Tibial nerve (tissue), 4 donors: Measurements from ENCODE around the gene WDR76. TPM values are rescaled to one million over a fixed set of nuclear protein-coding genes. Genes with fewer than 3 reads are reported as not detected.

Experiments used
- DNase-seq, 2 donors: peaks; one replicate each; pipeline ENCODE4 v3.0.0-alpha.2; 2019; ENCODE audit warnings: low spot score in 2 of 2
- H3K27ac ChIP-seq, 4 donors: fragments of 200-600 bp; sonication (generic) in 3 of 4; one replicate each; pipeline ENCODE4 v1.5.1; 2017 to 2019; ENCODE audit warnings: mild to moderate bottlenecking in 1 of 4
- H3K27me3 ChIP-seq, 2 donors: fragments of 200-600 bp; sonication (generic) in 1 of 2; one replicate each; pipeline versions ENCODE4 v1.5.1 to v1.6.0; 2017 to 2019
- H3K36me3 ChIP-seq, 3 donors: fragments of 200-600 bp; sonication (generic); one replicate each; pipeline ENCODE4 v1.5.1; 2018 to 2019
- H3K4me1 ChIP-seq, 4 donors: fragments of 200-600 bp; sonication (generic) in 3 of 4; one replicate each; pipeline ENCODE4 v1.5.1; 2017 to 2019
- H3K4me3 ChIP-seq, 4 donors: fragments of 200-600 bp; sonication (generic) in 3 of 4; one replicate each; pipeline ENCODE4 v1.5.1; 2017 to 2019; ENCODE audit warnings: mild to moderate bottlenecking in 1 of 4, moderate library complexity in 1 of 4
- H3K9me3 ChIP-seq, 4 donors: fragments of 200-600 bp; sonication (generic) in 3 of 4; one replicate each; pipeline ENCODE4 v1.5.1; 2017 to 2019
- CTCF ChIP-seq, 5 experiments: fragments of 200-600 bp in 3 of 5; fragments of 450-650 bp in 2 of 5; sonication (generic) in 3 of 5; IDR thresholded peaks; one replicate each; pipeline ENCODE4 v1.5.1; 2016 to 2019; ENCODE audit warnings: antibody characterized with exemption in 5 of 5, mild to moderate bottlenecking in 3 of 5, moderate library complexity in 2 of 5
- EP300 ChIP-seq, 2 donors: sonication (generic); formaldehyde crosslinking; IDR thresholded peaks; one replicate each; pipeline ENCODE4 v1.6.1; 2017; ENCODE audit warnings: antibody characterized with exemption in 2 of 2, mild to moderate bottlenecking in 1 of 2
- POLR2A ChIP-seq, 2 donors: fragments of 450-650 bp; IDR thresholded peaks; one replicate each; pipeline ENCODE4 v1.6.1; 2017; ENCODE audit warnings: antibody characterized with exemption in 2 of 2, mild to moderate bottlenecking in 2 of 2, moderate library complexity in 2 of 2
- WGBS, 2 donors: methylation state at CpG; one replicate each; pipeline ENCODE4 v1.1.5; 2018; 5-methylcytosine and 5-hydroxymethylcytosine counted together
- total RNA-seq, 4 donors: library from RNA; depleted of rRNA; stranded (reverse); fragments of >200 nt; gene quantifications; one replicate each; pipeline ENCODE4 v1.1.0, GENCODE V29; 2016

WDR76 gene
- total RNA-seq, 4 donors from 2014 or later: 2.7 to 7.5 (median 2.9) TPM

GRCh38 chr15:43876872-43877271, 50.1 kb downstream of the WDR76 start:
- DNase-seq: no peak
- Histone ChIP-seq H3K27ac (no peak overlapping the region), H3K27me3 (no peaks in the 10 kb centered on the region), H3K4me3 (no peak overlapping the region), H3K36me3 (peaks cover 0 to 27% (median 0%) of the 10 kb centered on the region in 3 donors), H3K9me3 (no peaks in the 10 kb centered on the region), H3K4me1 (no peaks in the 10 kb centered on the region)
- TF ChIP-seq CTCF (IDR thresholded peaks at IDR 0.05) (no peak), EP300 (IDR thresholded peaks at IDR 0.05) (no peak), POLR2A (IDR thresholded peaks at IDR 0.05) (no peak)
- 93 to 98% methylated on average over 3 of the region's 3 CpGs for WGBS, 2 donors

- TF ChIP-seq EP300 (IDR thresholded peaks at IDR 0.05): no peak
- Histone ChIP-seq H3K4me3 (no peak overlapping the region), H3K27ac (no peak overlapping the region), H3K9me3 (no peaks in the 10 kb centered on the region), H3K27me3 (no peaks in the 10 kb centered on the region), H3K36me3 (peaks cover 0 to 31% (median 0%) of the 10 kb centered on the region in 3 donors), H3K4me1 (no peaks in the 10 kb centered on the region)
- WGBS, 2 donors: 83 to 85% methylated on average over 4 of the region's 4 CpGs
- DNase-seq: no peak
Observed at GRCh38 chr15:43877371-43877770, 50.6 kb downstream of the WDR76 start.

GRCh38 chr15:43878446-43878845, 51.6 kb downstream of the WDR76 start:
- Histone ChIP-seq H3K9me3 (no peaks in the 10 kb centered on the region), H3K27me3 (no peaks in the 10 kb centered on the region)
- WGBS, 2 donors: 73 to 79% methylated on average over 2 of the region's 2 CpGs

DNA sequence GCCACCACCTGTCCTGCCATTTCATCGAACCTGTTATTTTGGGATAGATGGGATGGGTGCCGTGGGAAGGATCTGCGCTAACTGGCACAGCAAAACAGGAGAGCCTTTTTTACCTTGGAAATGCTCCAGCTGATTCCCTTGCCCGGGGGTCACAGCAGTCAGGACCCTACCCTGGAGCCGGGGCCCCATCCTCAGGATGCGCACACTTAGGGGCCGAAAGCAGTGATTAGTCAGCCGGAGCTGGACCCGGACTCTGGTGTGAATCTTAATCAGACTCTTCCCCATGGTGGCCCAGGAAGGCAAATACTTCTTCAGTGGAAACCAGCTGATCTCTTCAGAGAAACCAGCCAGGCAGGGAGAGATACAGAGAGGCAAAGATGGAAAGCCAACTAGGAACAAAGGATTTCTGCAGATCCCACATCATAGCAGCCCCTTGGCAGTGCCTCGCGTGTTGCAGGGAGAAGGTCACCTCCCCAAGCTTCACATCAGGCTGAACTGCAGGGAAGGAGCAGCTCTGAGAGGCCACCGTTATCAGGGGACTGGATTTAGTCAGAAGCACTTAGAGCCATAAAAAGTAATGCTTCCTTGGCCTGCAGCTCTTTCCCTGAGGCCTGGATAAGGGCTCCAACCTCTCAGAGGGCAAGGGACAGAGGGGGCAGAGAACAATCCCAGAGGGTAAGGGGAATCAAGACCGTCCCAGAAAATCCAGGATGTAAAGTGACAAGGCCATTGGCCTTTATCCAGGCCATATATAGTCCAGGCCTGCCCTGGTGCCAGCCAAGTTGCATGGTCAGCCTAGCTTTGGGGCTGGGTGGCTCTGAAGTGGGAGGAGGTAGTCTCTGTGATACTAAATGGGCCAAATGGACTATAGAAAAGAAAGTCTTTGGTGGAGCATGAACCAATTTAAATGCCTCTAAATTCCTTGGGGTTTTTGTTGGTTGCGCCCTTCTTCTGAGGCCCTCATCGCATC, 52.9 kb downstream of the WDR76 start:
- H3K4me3 ChIP-seq: no peak overlapping the region
- TF ChIP-seq CTCF (IDR thresholded peaks at IDR 0.05) (no peak), EP300 (IDR thresholded peaks at IDR 0.05) (no peak)
- no peaks in the 10 kb centered on the region for H3K4me1 ChIP-seq
- peaks cover 0 to 33% (median 0%) of the 10 kb centered on the region in 3 donors for H3K36me3 ChIP-seq
- no peak for DNase-seq
- no peaks in the 10 kb centered on the region for H3K27me3 ChIP-seq
- no peak overlapping the region for H3K27ac ChIP-seq
- no peaks in the 10 kb centered on the region for H3K9me3 ChIP-seq
- WGBS, 2 donors: 82 to 87% methylated on average over 15 of the region's 15 CpGs

More at GRCh38 chr15:43878446-43878845, 51.6 kb downstream of the WDR76 start:
- TF ChIP-seq POLR2A (IDR thresholded peaks at IDR 0.05) (no peak), EP300 (IDR thresholded peaks at IDR 0.05) (no peak)
- peaks cover 0 to 41% (median 0%) of the 10 kb centered on the region in 3 donors for H3K36me3 ChIP-seq
- H3K4me1 ChIP-seq: no peaks in the 10 kb centered on the region
- H3K4me3 ChIP-seq: no peak overlapping the region
- no peak overlapping the region for H3K27ac ChIP-seq
- DNase-seq: no peak

- Histone ChIP-seq H3K27ac (no peak overlapping the region), H3K36me3 (peaks cover 0 to 28% (median 0%) of the 10 kb centered on the region in 3 donors), H3K9me3 (no peaks in the 10 kb centered on the region), H3K27me3 (no peaks in the 10 kb centered on the region), H3K4me3 (no peak overlapping the region), H3K4me1 (no peaks in the 10 kb centered on the region)
- 84 to 86% methylated on average over 5 of the region's 5 CpGs for WGBS, 2 donors
- TF ChIP-seq EP300 (IDR thresholded peaks at IDR 0.05) (no peak), CTCF (IDR thresholded peaks at IDR 0.05) (no peak), POLR2A (IDR thresholded peaks at IDR 0.05) (no peak)
- no peak for DNase-seq
Observed at GRCh38 chr15:43880406-43881194, 53.8 kb downstream of the WDR76 start.
